H9 (cell line): ENCODE data around the gene CASQ2. TPM values are rescaled to one million over a fixed set of nuclear protein-coding genes. Genes with fewer than 3 reads are reported as not detected.

Source experiments
- DNase-seq: peaks from one replicate; pipeline ENCODE4 v3.0.0-alpha.2; 2017
- H2AFZ ChIP-seq: one replicate; pipeline ENCODE4 v1.6.1; 2013; ENCODE audit warnings: mild to moderate bottlenecking, low read length, control low read depth, moderate library complexity
- H2AK5ac ChIP-seq: 2 replicates; pipeline ENCODE4 v1.6.1; 2013; ENCODE audit warnings: low read length, control low read depth, mixed read lengths; ENCODE audit not compliant: insufficient read length
- H2BK120ac ChIP-seq: one replicate; pipeline ENCODE4 v1.6.1; 2013; ENCODE audit warnings: low read depth, mild to moderate bottlenecking, low read length, control low read depth, inconsistent platforms; ENCODE audit not compliant: poor library complexity, severe bottlenecking
- H2BK12ac ChIP-seq: 2 replicates; pipeline ENCODE4 v1.6.1; 2013; ENCODE audit warnings: low read length, control low read depth, mixed read lengths, low read depth; ENCODE audit not compliant: insufficient read length
- H2BK15ac ChIP-seq: 2 replicates; pipeline ENCODE4 v1.6.1; 2013; ENCODE audit warnings: low read depth, low read length, control low read depth
- H2BK20ac ChIP-seq: one replicate; pipeline ENCODE4 v1.6.1; 2013; ENCODE audit warnings: low read depth, mild to moderate bottlenecking, low read length, control low read depth, inconsistent platforms; ENCODE audit not compliant: poor library complexity, severe bottlenecking
- H2BK5ac ChIP-seq: 2 replicates; pipeline ENCODE4 v1.6.1; 2013; ENCODE audit warnings: low read length, control low read depth, mixed read lengths; ENCODE audit not compliant: insufficient read length
- H3K14ac ChIP-seq: 2 replicates; pipeline ENCODE4 v1.6.1; 2013; ENCODE audit warnings: low read length, control low read depth; ENCODE audit not compliant: insufficient read depth
- H3K18ac ChIP-seq: 2 replicates; pipeline ENCODE4 v1.6.1; 2013; ENCODE audit warnings: low read depth, mild to moderate bottlenecking, mixed read lengths, low read length, control low read depth; ENCODE audit not compliant: insufficient read length
- H3K23ac ChIP-seq: 2 replicates; pipeline ENCODE4 v1.6.1; 2013; ENCODE audit warnings: low read length, control low read depth, mixed read lengths, low read depth; ENCODE audit not compliant: insufficient read length
- H3K23me2 ChIP-seq: 2 replicates; pipeline ENCODE4 v1.6.1; 2013; ENCODE audit warnings: low read depth, mild to moderate bottlenecking, mixed read lengths, low read length, control low read depth; ENCODE audit not compliant: insufficient read length, poor library complexity, severe bottlenecking
- H3K27ac ChIP-seq: 2 replicates; pipeline ENCODE4 v1.5.1; 2013; ENCODE audit warnings: low read length, control low read depth, mixed read lengths, low read depth; ENCODE audit not compliant: insufficient read length
- H3K27me3 ChIP-seq: 2 replicates; pipeline ENCODE4 v1.6.1; 2013; ENCODE audit warnings: low read length, control low read depth, inconsistent platforms; ENCODE audit not compliant: insufficient read depth
- H3K4ac ChIP-seq: 2 replicates; pipeline ENCODE4 v1.6.1; 2013; ENCODE audit warnings: low read depth, mild to moderate bottlenecking, control low read depth, inconsistent platforms, low read length, moderate library complexity
- H3K4me1 ChIP-seq: 2 replicates; pipeline ENCODE4 v1.6.1; 2013; ENCODE audit warnings: low read length, control low read depth, inconsistent platforms; ENCODE audit not compliant: insufficient read depth
- H3K4me2 ChIP-seq: 2 replicates; pipeline ENCODE4 v1.6.1; 2013; ENCODE audit warnings: low read length, control low read depth, mixed read lengths; ENCODE audit not compliant: insufficient read length, insufficient read depth
- H3K56ac ChIP-seq: 2 replicates; pipeline ENCODE4 v1.6.1; 2013; ENCODE audit warnings: low read depth, mild to moderate bottlenecking, mixed read lengths, low read length, control low read depth; ENCODE audit not compliant: insufficient read length
- H3K79me1 ChIP-seq: 2 replicates; pipeline ENCODE4 v1.6.1; 2013; ENCODE audit warnings: low read depth, mild to moderate bottlenecking, moderate library complexity, low read length, control low read depth, inconsistent platforms; ENCODE audit not compliant: insufficient read depth, poor library complexity, severe bottlenecking
- H3K79me2 ChIP-seq: 2 replicates; pipeline ENCODE4 v1.6.1; 2013; ENCODE audit warnings: low read length, control low read depth, inconsistent platforms; ENCODE audit not compliant: insufficient read depth
- H3K9ac ChIP-seq: 2 replicates; pipeline ENCODE4 v1.6.1; 2013; ENCODE audit warnings: low read length, control low read depth, mixed read lengths; ENCODE audit not compliant: insufficient read length; ENCODE audit errors: extremely low read depth
- H3K9me3 ChIP-seq: one replicate; pipeline ENCODE4 v1.6.1; 2013; ENCODE audit warnings: low read depth, low read length, inconsistent platforms; ENCODE audit not compliant: control insufficient read depth
- H3T11ph ChIP-seq: one replicate; pipeline ENCODE4 v1.6.1; 2013; ENCODE audit warnings: mild to moderate bottlenecking, low read length, control low read depth, inconsistent platforms
- H4K20me1 ChIP-seq: one replicate; pipeline ENCODE4 v1.6.1; 2013; ENCODE audit not compliant: control insufficient read depth, insufficient read length, insufficient read depth
- H4K5ac ChIP-seq: 2 replicates; pipeline ENCODE4 v1.6.1; 2013; ENCODE audit warnings: low read depth, mild to moderate bottlenecking, mixed read lengths, low read length, control low read depth; ENCODE audit not compliant: insufficient read length
- H4K8ac ChIP-seq: replicated peaks from 2 replicates; pipeline ENCODE4 v1.6.1; 2013; ENCODE audit warnings: low read length, control low read depth, mixed read lengths, low read depth; ENCODE audit not compliant: insufficient read length
- H4K91ac ChIP-seq: 2 replicates; pipeline ENCODE4 v1.6.1; 2013; ENCODE audit warnings: low read depth, mild to moderate bottlenecking, moderate library complexity, mixed read lengths, low read length, control low read depth; ENCODE audit not compliant: insufficient read length
- H3K27ac Mint-ChIP-seq, 3 experiments: 2 replicates in 2 of 3; 3 replicates in 1 of 3; pipeline ENCODE4 v1.8.0; 2020 to 2021; ENCODE audit warnings: mixed read lengths in 3 of 3, mild to moderate bottlenecking in 1 of 3, moderate library complexity in 1 of 3
- H3K27me3 Mint-ChIP-seq: 2 replicates; pipeline ENCODE4 v1.8.0; 2021; ENCODE audit warnings: low read depth, mild to moderate bottlenecking, moderate library complexity, mixed read lengths
- H3K36me3 Mint-ChIP-seq, 3 experiments: 2 replicates in 2 of 3; 3 replicates in 1 of 3; pipeline ENCODE4 v1.8.0; 2020 to 2021; ENCODE audit warnings: low read depth in 3 of 3, mixed read lengths in 3 of 3; ENCODE audit not compliant: insufficient read depth in 1 of 3
- H3K4me1 Mint-ChIP-seq, 2 experiments: 2 replicates each; pipeline ENCODE4 v1.8.0; 2020; ENCODE audit warnings: mixed read lengths in 2 of 2
- H3K4me3 Mint-ChIP-seq, 2 experiments: 2 replicates in 1 of 2; 3 replicates in 1 of 2; pipeline ENCODE4 v1.8.0; 2020 to 2021; ENCODE audit warnings: mild to moderate bottlenecking in 2 of 2, mixed read lengths in 2 of 2, moderate library complexity in 1 of 2
- H3K9me3 Mint-ChIP-seq, 2 experiments: 2 replicates in 1 of 2; 3 replicates in 1 of 2; pipeline ENCODE4 v1.8.0; 2020; ENCODE audit warnings: mild to moderate bottlenecking in 2 of 2, mixed read lengths in 2 of 2, moderate library complexity in 1 of 2
- CTCF ChIP-seq: fragments of 200-600 bp; sonication (generic); conservative IDR thresholded peaks from 3 replicates; pipeline ENCODE4 v1.8.0; 2021; ENCODE audit warnings: antibody characterized with exemption, mild to moderate bottlenecking
- WGBS: extraction: QIAGEN DNeasy Blood & Tissue Kit; methylation state at CpG from one replicate; pipeline ENCODE4 v1.1.7; 2013; ENCODE audit warnings: missing lambda C conversion rate, low lambda C conversion rate, mixed read lengths; ENCODE audit not compliant: insufficient read length; ENCODE audit errors: extremely low coverage; 5-methylcytosine and 5-hydroxymethylcytosine counted together
- total RNA-seq: library from RNA; stranded (reverse); gene quantifications from 2 replicates; pipeline ENCODE4 v1.2.1, GENCODE V29; 2021

Gene CASQ2
- total RNA-seq, 1 experiment from 2014 or later, result not detected

DNA sequence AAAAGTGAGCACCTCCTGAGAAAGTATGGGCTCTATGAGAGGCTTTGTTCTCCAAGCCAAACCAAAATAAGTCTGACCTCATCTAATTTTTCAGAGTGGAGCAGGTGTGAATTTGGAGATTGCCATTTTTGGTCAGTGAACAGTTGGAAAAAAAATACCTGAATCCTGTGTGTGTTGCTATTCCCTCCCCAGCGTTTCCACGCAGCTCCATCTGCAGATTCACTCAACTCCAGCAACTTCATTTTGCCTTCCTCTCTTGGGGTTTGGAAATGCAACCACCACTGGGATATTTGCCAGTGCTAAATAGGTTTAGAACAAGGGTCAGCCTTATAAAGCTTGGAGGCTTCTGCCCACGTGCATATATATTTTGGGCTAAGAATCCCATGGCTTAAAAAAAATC, 11.2 kb downstream of the CASQ2 start:
- no peak overlapping the region for H3K23ac ChIP-seq
- H2AFZ ChIP-seq, result no peak overlapping the region
- H3K79me2 ChIP-seq, result no peaks in the 10 kb centered on the region
- H4K20me1 ChIP-seq, result no peaks in the 10 kb centered on the region
- no peak overlapping the region for H2AK5ac ChIP-seq
- H3K56ac ChIP-seq, result no peak overlapping the region
- H2BK120ac ChIP-seq, result no peak overlapping the region
- H2BK5ac ChIP-seq, result no peak overlapping the region
- H3K27ac ChIP-seq, result no peak overlapping the region
- no peak overlapping the region for H4K8ac ChIP-seq
- no peak overlapping the region for H3K4ac ChIP-seq
- Mint-ChIP-seq H3K9me3 (peaks cover 3 to 5% of the 10 kb centered on the region in 2 experiments; a peak in 3 of 5 replicates), H3K4me1 (no peaks in the 10 kb centered on the region), H3K27ac (no peak overlapping the region), H3K4me3 (no peak overlapping the region), H3K36me3 (no peaks in the 10 kb centered on the region; a peak in 1 of 7 replicates), H3K27me3 (peaks cover 12% of the 10 kb centered on the region)
- H3K23me2 ChIP-seq, result no peaks in the 10 kb centered on the region
- DNase-seq, result no peak
- no peak overlapping the region for H3K14ac ChIP-seq
- H2BK15ac ChIP-seq, result no peak overlapping the region
- H3K9me3 ChIP-seq, result no peaks in the 10 kb centered on the region
- H3K4me1 ChIP-seq, result no peaks in the 10 kb centered on the region
- no peak overlapping the region for H4K91ac ChIP-seq
- no peak overlapping the region for H3K9ac ChIP-seq
- H3K4me2 ChIP-seq, result no peak overlapping the region
- TF ChIP-seq CTCF, result no peak
- no peak overlapping the region for H3K18ac ChIP-seq
- no CpG with 5 or more reads among the region's 3 CpGs for WGBS
- H4K5ac ChIP-seq, result no peak overlapping the region
- H2BK12ac ChIP-seq, result no peak overlapping the region
- H3K79me1 ChIP-seq, result no peaks in the 10 kb centered on the region
- H3T11ph ChIP-seq, result no peak overlapping the region
- no peaks in the 10 kb centered on the region for H3K27me3 ChIP-seq
- H2BK20ac ChIP-seq, result no peak overlapping the region
